SU-DHL-6 (cell line): ENCODE results near the gene HORMAD2.

Source experiments
- H2AFZ ChIP-seq: fragments of 200-600 bp; sonication (generic); 2 replicates; pipeline ENCODE4 v1.6.1; 2014; ENCODE audit warnings: low read depth, mild to moderate bottlenecking, moderate library complexity, mixed read lengths, antibody characterized with exemption, low read length; ENCODE audit not compliant: severe bottlenecking
- H3F3A ChIP-seq: fragments of 200-600 bp; shearing (Covaris generic); 2 replicates; pipeline ENCODE4 v1.6.0; 2016; ENCODE audit warnings: antibody characterized with exemption, mild to moderate bottlenecking; ENCODE audit not compliant: insufficient read depth
- H3K27ac ChIP-seq: fragments of 200-600 bp; sonication (generic); 2 replicates; pipeline ENCODE4 v1.5.1; 2016; ENCODE audit warnings: low read depth, mild to moderate bottlenecking, low read length, moderate library complexity, mixed read lengths
- H3K27me3 ChIP-seq: fragments of 200-600 bp; sonication (generic), shearing (Covaris generic); 2 replicates; pipeline ENCODE4 v1.6.0; 2014; ENCODE audit warnings: mild to moderate bottlenecking, low read length
- H3K36me3 ChIP-seq: fragments of 200-600 bp; sonication (generic); 2 replicates; pipeline ENCODE4 v1.6.1; 2014; ENCODE audit warnings: mild to moderate bottlenecking, low read length, mixed read lengths
- H3K4me2 ChIP-seq: fragments of 300-600, 200-600 bp; shearing (Covaris generic), sonication (generic); 2 replicates; pipeline ENCODE4 v1.6.0; 2014; ENCODE audit warnings: low read length, low read depth, mild to moderate bottlenecking; ENCODE audit not compliant: poor library complexity, severe bottlenecking
- H3K4me3 ChIP-seq: fragments of 200-600 bp; sonication (generic); 2 replicates; pipeline ENCODE4 v1.5.1; 2014; ENCODE audit warnings: antibody characterized with exemption, low read length, mild to moderate bottlenecking, mixed read lengths; ENCODE audit not compliant: insufficient read depth, poor library complexity, severe bottlenecking
- H3K79me2 ChIP-seq: fragments of 200-600 bp; sonication (generic); 2 replicates; pipeline ENCODE4 v1.6.1; 2014; ENCODE audit warnings: mild to moderate bottlenecking, low read length, moderate library complexity; ENCODE audit not compliant: insufficient read depth
- H3K9ac ChIP-seq: fragments of 200-600 bp; sonication (generic); 2 replicates; pipeline ENCODE4 v1.7.0; 2014; ENCODE audit warnings: mild to moderate bottlenecking, low read length
- H3K9me2 ChIP-seq: fragments of 200-600 bp; sonication (generic); replicated peaks from 2 replicates; pipeline ENCODE4 v1.6.1; 2014; ENCODE audit warnings: low read length; ENCODE audit not compliant: insufficient read depth
- H3K9me3 ChIP-seq: fragments of 200-600 bp; sonication (generic); 2 replicates; pipeline ENCODE4 v1.6.1; 2014; ENCODE audit warnings: low read length, mixed read lengths; ENCODE audit not compliant: insufficient read depth
- H4K20me1 ChIP-seq: fragments of 200-600 bp; sonication (generic); 2 replicates; pipeline ENCODE4 v1.6.1; 2014; ENCODE audit warnings: low read depth, mild to moderate bottlenecking, antibody characterized with exemption, low read length, moderate library complexity, mixed read lengths
- CTCF ChIP-seq: fragments of 200-600 bp; sonication (generic); IDR thresholded peaks from one replicate; pipeline ENCODE4 v1.5.1; 2017; ENCODE audit warnings: antibody characterized with exemption, mild to moderate bottlenecking, low read length, moderate library complexity; ENCODE audit not compliant: insufficient read depth, poor library complexity, severe bottlenecking
- EZH2phosphoT487 ChIP-seq: fragments of 200-600 bp; sonication (generic), shearing (Covaris generic); conservative IDR thresholded peaks from 2 replicates; pipeline ENCODE4 v1.6.1; 2018; ENCODE audit warnings: mild to moderate bottlenecking, antibody characterized with exemption, low read length, moderate library complexity, mixed read lengths

The HORMAD2 gene

GRCh38 chr22:30223303-30223702, 143.0 kb downstream of the HORMAD2 start:
- Histone ChIP-seq H3K9me2 (no peaks in the 10 kb centered on the region), H2AFZ (no peak overlapping the region), H4K20me1 (no peaks in the 10 kb centered on the region), H3K9me3 (no peaks in the 10 kb centered on the region), H3K27ac (no peak overlapping the region), H3K4me3 (no peak overlapping the region), H3K36me3 (no peaks in the 10 kb centered on the region), H3K9ac (no peak overlapping the region), H3K27me3 (no peaks in the 10 kb centered on the region), H3K4me2 (no peak overlapping the region), H3F3A (no peaks in the 10 kb centered on the region), H3K79me2 (no peaks in the 10 kb centered on the region)
- TF ChIP-seq CTCF = no peak

DNA sequence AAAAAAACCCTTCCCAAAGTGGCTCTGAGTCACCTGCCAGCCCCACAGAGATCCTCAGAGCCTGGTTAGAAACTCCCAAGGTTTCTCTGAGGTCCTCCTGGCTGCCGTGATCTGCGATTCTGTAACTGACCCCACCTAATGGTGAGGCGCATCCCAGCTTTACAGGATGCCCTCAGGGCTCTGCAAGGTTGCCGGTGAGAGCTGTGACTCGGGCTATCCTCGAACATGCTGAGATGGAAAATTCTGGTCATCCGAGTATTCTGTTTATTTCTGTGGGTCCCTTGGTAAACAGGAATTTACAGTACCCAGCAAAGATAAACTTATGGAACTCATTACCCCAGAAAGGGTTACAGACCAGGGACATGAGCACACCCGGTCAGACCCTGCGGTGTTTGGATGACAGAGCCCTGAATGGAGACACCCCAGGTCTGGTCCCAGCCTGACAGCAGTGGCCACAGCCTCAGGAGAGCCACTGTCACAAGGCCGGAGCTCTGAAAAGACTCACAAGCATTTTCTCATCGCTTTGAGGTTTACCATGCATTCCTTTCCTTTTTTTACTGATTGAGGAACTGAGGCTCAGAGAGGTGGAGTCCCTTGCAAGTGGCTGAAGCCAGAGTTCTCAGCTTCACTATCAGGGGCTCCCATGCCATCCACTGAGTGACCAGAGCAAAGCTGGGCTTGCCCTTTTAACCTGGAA, 144.0 kb downstream of the HORMAD2 start:
- Histone ChIP-seq H3K9me3 (no peaks in the 10 kb centered on the region), H3K9me2 (no peaks in the 10 kb centered on the region), H4K20me1 (no peaks in the 10 kb centered on the region), H3K4me2 (no peak overlapping the region), H3K4me3 (no peak overlapping the region), H3K79me2 (no peaks in the 10 kb centered on the region), H3F3A (no peaks in the 10 kb centered on the region), H3K27ac (no peak overlapping the region), H3K36me3 (no peaks in the 10 kb centered on the region), H3K9ac (no peak overlapping the region), H3K27me3 (no peaks in the 10 kb centered on the region), H2AFZ (no peak overlapping the region)
- TF ChIP-seq EZH2phosphoT487 (no peak), CTCF (no peak)

DNA sequence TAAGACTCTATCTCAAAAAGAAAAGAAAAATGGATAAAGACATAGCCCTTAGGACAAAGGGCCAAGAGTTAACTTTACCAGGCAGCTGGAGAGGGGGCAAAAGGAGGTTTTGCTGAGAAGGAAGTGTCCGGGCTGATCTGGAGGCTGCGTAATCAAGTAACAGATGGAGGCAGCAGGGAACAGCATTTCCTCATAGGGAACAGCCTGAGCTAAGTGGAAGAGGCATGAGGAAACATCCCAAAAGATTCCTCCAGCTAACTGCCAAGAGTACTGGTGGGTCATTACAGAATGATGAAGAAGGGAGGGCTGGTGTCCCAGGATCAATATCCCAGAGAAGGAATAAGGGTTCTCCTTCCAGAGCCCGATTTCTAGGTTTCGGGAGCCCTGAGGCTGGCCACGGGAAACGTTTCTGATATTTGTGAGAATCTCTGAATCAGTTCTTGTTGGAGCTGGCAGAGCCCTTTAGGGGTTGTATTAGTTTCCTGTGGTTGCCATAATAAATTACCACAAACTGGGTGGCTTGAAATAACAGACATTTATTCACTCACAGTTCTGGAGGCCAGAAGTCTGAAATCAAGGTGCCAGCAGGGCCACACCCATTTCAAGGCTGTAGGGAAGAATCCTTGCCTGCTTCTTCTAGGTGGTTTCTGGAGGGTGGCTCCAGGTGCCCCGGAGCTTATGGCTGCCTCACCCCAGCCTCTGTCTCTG, 145.1 kb downstream of the HORMAD2 start:
- Histone ChIP-seq H2AFZ (no peak overlapping the region), H3F3A (no peaks in the 10 kb centered on the region), H4K20me1 (no peaks in the 10 kb centered on the region), H3K4me2 (no peak overlapping the region), H3K4me3 (no peak overlapping the region), H3K36me3 (no peaks in the 10 kb centered on the region), H3K9me2 (no peaks in the 10 kb centered on the region), H3K27me3 (no peaks in the 10 kb centered on the region), H3K27ac (no peak overlapping the region), H3K9me3 (no peaks in the 10 kb centered on the region), H3K79me2 (no peaks in the 10 kb centered on the region), H3K9ac (no peak overlapping the region)
- no peak for TF ChIP-seq EZH2phosphoT487
- no peak for TF ChIP-seq CTCF
